ENCODE measurements around the gene DGCR6L.

DGCR6L gene

GRCh38 chr22:20292673-20293232 lies 27.1 kb downstream of the DGCR6L start:
- Histone ChIP-seq H3K4me3 (ENCODE audit: low read depth in 1 of 2, low read length in 1 of 2) (no peak overlapping the region), H3K9me3 (no peaks in the 10 kb centered on the region), H3K36me3 (no peaks in the 10 kb centered on the region), H3K27ac (no peak overlapping the region), H3K27me3 (peaks cover 11% of the 10 kb centered on the region), H3K4me1 (ENCODE audit: control insufficient read depth in 1 of 2, insufficient read depth in 1 of 2, low read depth in 1 of 2, low read length in 1 of 2) (no peaks in the 10 kb centered on the region)
- no peak for TF ChIP-seq CTCF (IDR thresholded peaks at IDR 0.05)

DNA sequence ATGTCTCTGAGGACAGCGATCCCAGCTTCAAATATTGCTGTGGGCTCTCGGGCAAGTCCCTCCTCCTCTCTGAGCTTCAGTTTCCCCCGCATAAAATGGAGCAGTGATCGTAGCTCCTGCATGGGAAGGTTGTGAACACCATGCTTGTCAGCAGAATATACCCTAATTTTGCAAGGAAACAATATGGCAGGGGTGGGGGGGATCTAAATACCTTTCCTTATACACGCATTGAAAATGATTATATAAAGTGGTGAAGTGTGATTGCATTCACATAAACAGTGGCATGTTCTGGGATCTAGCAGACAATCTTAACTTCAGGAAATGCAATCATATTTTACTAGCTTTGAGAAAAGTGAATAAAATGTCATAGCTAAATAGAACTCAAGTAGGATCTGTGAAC lies 27.8 kb downstream of the DGCR6L start:
- no peak for TF ChIP-seq CTCF (IDR thresholded peaks at IDR 0.05)
- Histone ChIP-seq H3K9me3 (no peaks in the 10 kb centered on the region), H3K27me3 (peaks cover 5% of the 10 kb centered on the region), H3K4me1 (ENCODE audit: control insufficient read depth in 1 of 2, insufficient read depth in 1 of 2, low read depth in 1 of 2, low read length in 1 of 2) (no peaks in the 10 kb centered on the region), H3K4me3 (ENCODE audit: low read depth in 1 of 2, low read length in 1 of 2) (no peak overlapping the region), H3K27ac (no peak overlapping the region), H3K36me3 (no peaks in the 10 kb centered on the region)

- no peak for TF ChIP-seq CTCF (IDR thresholded peaks at IDR 0.05)
- H3K4me3 ChIP-seq (ENCODE audit: low read depth in 1 of 2, low read length in 1 of 2), result no peak overlapping the region
- no peaks in the 10 kb centered on the region for H3K4me1 ChIP-seq (ENCODE audit: control insufficient read depth in 1 of 2, insufficient read depth in 1 of 2, low read depth in 1 of 2, low read length in 1 of 2)
- H3K27ac ChIP-seq, result no peak overlapping the region
- peaks cover under 1% of the 10 kb centered on the region for H3K27me3 ChIP-seq
- H3K9me3 ChIP-seq, result no peaks in the 10 kb centered on the region
- no peaks in the 10 kb centered on the region for H3K36me3 ChIP-seq
Observed at GRCh38 chr22:20291604-20292063, 28.2 kb downstream of the DGCR6L start.

GRCh38 chr22:20291249-20291586 lies 28.6 kb downstream of the DGCR6L start:
- no peaks in the 10 kb centered on the region for H3K4me1 ChIP-seq (ENCODE audit: control insufficient read depth in 1 of 2, insufficient read depth in 1 of 2, low read depth in 1 of 2, low read length in 1 of 2)
- no peaks in the 10 kb centered on the region for H3K9me3 ChIP-seq
- no peak overlapping the region for H3K4me3 ChIP-seq (ENCODE audit: low read depth in 1 of 2, low read length in 1 of 2)
- no peak overlapping the region for H3K27ac ChIP-seq
- TF ChIP-seq CTCF (IDR thresholded peaks at IDR 0.05), result no peak
- no peaks in the 10 kb centered on the region for H3K27me3 ChIP-seq
- H3K36me3 ChIP-seq, result no peaks in the 10 kb centered on the region

DNA sequence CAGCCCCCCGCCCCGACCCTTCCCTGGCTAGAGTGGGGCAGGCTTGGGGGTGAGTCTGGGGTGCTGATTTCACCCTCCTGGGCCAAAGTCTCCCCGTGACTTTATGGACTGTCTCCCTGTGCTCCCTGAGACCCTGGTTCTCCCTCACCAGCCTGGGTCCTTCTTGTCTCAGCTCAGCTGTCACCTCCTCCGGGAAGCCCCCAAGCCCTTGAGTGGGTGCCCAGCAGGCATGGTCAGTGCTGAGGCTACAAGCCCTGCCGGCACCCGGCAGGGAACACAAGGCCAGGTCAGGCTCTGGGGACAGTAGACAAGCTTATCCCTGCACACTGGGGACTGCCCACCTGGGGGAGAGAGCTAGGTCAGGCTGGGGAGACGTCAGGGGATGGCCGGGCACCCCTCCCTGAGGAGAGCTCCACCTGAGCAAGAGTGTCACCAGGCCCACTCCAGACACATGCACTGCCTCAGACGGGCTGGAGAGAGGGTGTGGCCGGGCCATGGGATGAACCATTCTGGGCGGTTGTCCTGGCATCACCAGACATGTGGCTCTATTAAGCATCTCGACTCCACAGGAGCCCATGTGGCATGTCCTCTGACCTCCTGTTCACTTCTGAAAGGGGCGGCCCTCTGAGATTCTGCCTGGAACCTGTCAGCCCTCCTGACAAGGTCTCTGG lies 29.1 kb downstream of the DGCR6L start:
- Histone ChIP-seq H3K9me3 (no peaks in the 10 kb centered on the region), H3K36me3 (no peaks in the 10 kb centered on the region), H3K27ac (no peak overlapping the region), H3K4me1 (ENCODE audit: control insufficient read depth in 1 of 2, insufficient read depth in 1 of 2, low read depth in 1 of 2, low read length in 1 of 2) (no peaks in the 10 kb centered on the region), H3K4me3 (ENCODE audit: low read depth in 1 of 2, low read length in 1 of 2) (no peak overlapping the region), H3K27me3 (no peaks in the 10 kb centered on the region)
- TF ChIP-seq CTCF (IDR thresholded peaks at IDR 0.05), result no peak

All from neutrophil (primary cell).